PC-3 (cell line): Measurements from ENCODE around the gene RPS6KA2. TPM values are rescaled to one million over a fixed set of nuclear protein-coding genes. Genes with fewer than 3 reads are reported as not detected.
A peak's percentile ranks its signal among the peaks of the same experiment; 100 is the strongest.
"Not testable (repeated sequence)": the region's sequence is repeated elsewhere in the genome, so short reads cannot be mapped to it uniquely, and the experiment has no call there.

Source experiments
- ATAC-seq: fragments of 200-7000 bp; cut with Tn5 transposase; 2 replicates; pipeline ENCODE4 v1.9.1; 2020; ENCODE audit warnings: mild to moderate bottlenecking, moderate library complexity
- BruUV-seq: library from RNA; stranded (reverse); fragments of 400-500 nt; replicated peaks from 2 replicates; lab custom pipeline; 2021; lab: Mats Ljungman, UMichigan
- CTCF ChIA-PET: fragments of 300-600 bp; sonication (Branson Sonifier 250); formaldehyde crosslinking; loops from one replicate; lab custom pipeline; 2022; ENCODE audit warnings: antibody characterized with exemption; lab: Charles Lee
- POLR2A ChIA-PET: fragments of 300-600 bp; sonication (Branson Sonifier 250); formaldehyde crosslinking; loops from one replicate; lab custom pipeline; 2022; ENCODE audit warnings: antibody characterized with exemption; ENCODE audit not compliant: unreplicated experiment; lab: Charles Lee
- DNase-seq: peaks from one replicate; pipeline ENCODE4 v3.0.0-alpha.2; 2015
- H2AFZ ChIP-seq: fragments of 300-600 bp; sonication (generic); 2 replicates; pipeline ENCODE4 v1.6.0; 2016; ENCODE audit warnings: antibody characterized with exemption, low read length
- H3F3A ChIP-seq: fragments of 300-600 bp; sonication (generic); one replicate; pipeline ENCODE4 v1.6.0; 2017; ENCODE audit warnings: antibody characterized with exemption, low read length, control low read depth, mild to moderate bottlenecking; ENCODE audit not compliant: unreplicated experiment
- H3K27ac ChIP-seq: fragments of 300-600 bp; sonication (generic); 2 replicates; pipeline ENCODE4 v1.5.1; 2016; ENCODE audit warnings: mild to moderate bottlenecking, low read length
- H3K27me3 ChIP-seq: fragments of 300-600 bp; sonication (generic); 2 replicates; pipeline ENCODE4 v1.6.1; 2016; ENCODE audit warnings: low read length, mixed read lengths
- H3K36me3 ChIP-seq: fragments of 300-600 bp; sonication (generic); 2 replicates; pipeline ENCODE4 v1.6.1; 2016; ENCODE audit warnings: low read depth, mixed run types, low read length, mixed read lengths
- H3K4me1 ChIP-seq: fragments of 300-600 bp; sonication (generic); 2 replicates; pipeline ENCODE4 v1.5.1; 2016; ENCODE audit warnings: low read length; ENCODE audit not compliant: insufficient read depth
- H3K4me2 ChIP-seq: fragments of 300-600 bp; sonication (generic); 2 replicates; pipeline ENCODE4 v1.6.0; 2016; ENCODE audit warnings: low read length
- H3K4me3 ChIP-seq: fragments of 300-600 bp; sonication (generic); 2 replicates; pipeline ENCODE4 v1.5.1; 2016; ENCODE audit warnings: mild to moderate bottlenecking, low read length, mixed read lengths
- H3K79me2 ChIP-seq: fragments of 300-600 bp; sonication (generic); 2 replicates; pipeline ENCODE4 v1.6.1; 2017; ENCODE audit warnings: low read length, mixed read lengths
- H3K9ac ChIP-seq: fragments of 300-600 bp; sonication (generic); 2 replicates; pipeline ENCODE4 v1.6.0; 2016; ENCODE audit warnings: mild to moderate bottlenecking, low read length
- H3K9me2 ChIP-seq: fragments of 300-600 bp; sonication (generic); replicated peaks from 2 replicates; pipeline ENCODE4 v1.6.1; 2016; ENCODE audit warnings: mixed run types, low read length, mixed read lengths
- H3K9me3 ChIP-seq: fragments of 300-600 bp; sonication (generic); 2 replicates; pipeline ENCODE4 v1.6.1; 2016; ENCODE audit warnings: low read length, mixed read lengths
- H4K20me1 ChIP-seq: fragments of 300-600 bp; sonication (generic); 2 replicates; pipeline ENCODE4 v1.6.1; 2016; ENCODE audit warnings: low read length, mixed read lengths
- EZH2 ChIP-seq: fragments of 300-600 bp; sonication (generic); IDR thresholded peaks from one replicate; pipeline ENCODE4 v1.6.1; 2017; ENCODE audit warnings: antibody characterized with exemption, mild to moderate bottlenecking, low read length; ENCODE audit not compliant: unreplicated experiment
- EZH2phosphoT487 ChIP-seq: fragments of 300-600 bp; sonication (generic); IDR thresholded peaks from 2 replicates; pipeline ENCODE4 v1.6.1; 2018; ENCODE audit warnings: mild to moderate bottlenecking, antibody characterized with exemption, low read length, borderline replicate concordance
- intact Hi-C: fragments of 100-400 bp; cut with micrococcal nuclease; formaldehyde crosslinking; loops from 2 replicates; pipeline ENCODE4 v1.9.0; 2023
- total RNA-seq: library from RNA; depleted of rRNA; stranded (reverse); fragments of >200 nt; gene quantifications from 2 replicates; pipeline ENCODE4 v1.2.3, GENCODE V29; 2014
- TF ChIP-seq, protein P1 (sequence below): fragments of 300-600 bp; sonication (generic); conservative IDR thresholded peaks from 2 replicates; pipeline ENCODE4 v1.5.1; 2017; ENCODE audit warnings: antibody characterized with exemption, low read depth, mild to moderate bottlenecking, low read length

Gene RPS6KA2
- total RNA-seq, 1 experiment from 2014 or later, result 5.1 TPM

- DNase-seq, result no peak
- no peaks in the 10 kb centered on the region for H4K20me1 ChIP-seq
- H3K9me3 ChIP-seq, result no peaks in the 10 kb centered on the region
- no peak overlapping the region for H2AFZ ChIP-seq
- ChIA-PET CTCF (no interaction called here), POLR2A (no interaction called here)
- H3K27me3 ChIP-seq, result no peaks in the 10 kb centered on the region
- intact Hi-C loops, result no loop called here
- H3K4me1 ChIP-seq, result peaks cover 27% of the 10 kb centered on the region
- H3K4me2 ChIP-seq, result no peak overlapping the region
- no peak overlapping the region for H3K4me3 ChIP-seq
- H3F3A ChIP-seq, result no peaks in the 10 kb centered on the region
- no TSS peak for BruUV-seq
- H3K36me3 ChIP-seq, result no peaks in the 10 kb centered on the region
- no peak overlapping the region for H3K27ac ChIP-seq
- no peak overlapping the region for H3K9ac ChIP-seq
- no peaks in the 10 kb centered on the region for H3K79me2 ChIP-seq
- TF ChIP-seq, protein P1, sequence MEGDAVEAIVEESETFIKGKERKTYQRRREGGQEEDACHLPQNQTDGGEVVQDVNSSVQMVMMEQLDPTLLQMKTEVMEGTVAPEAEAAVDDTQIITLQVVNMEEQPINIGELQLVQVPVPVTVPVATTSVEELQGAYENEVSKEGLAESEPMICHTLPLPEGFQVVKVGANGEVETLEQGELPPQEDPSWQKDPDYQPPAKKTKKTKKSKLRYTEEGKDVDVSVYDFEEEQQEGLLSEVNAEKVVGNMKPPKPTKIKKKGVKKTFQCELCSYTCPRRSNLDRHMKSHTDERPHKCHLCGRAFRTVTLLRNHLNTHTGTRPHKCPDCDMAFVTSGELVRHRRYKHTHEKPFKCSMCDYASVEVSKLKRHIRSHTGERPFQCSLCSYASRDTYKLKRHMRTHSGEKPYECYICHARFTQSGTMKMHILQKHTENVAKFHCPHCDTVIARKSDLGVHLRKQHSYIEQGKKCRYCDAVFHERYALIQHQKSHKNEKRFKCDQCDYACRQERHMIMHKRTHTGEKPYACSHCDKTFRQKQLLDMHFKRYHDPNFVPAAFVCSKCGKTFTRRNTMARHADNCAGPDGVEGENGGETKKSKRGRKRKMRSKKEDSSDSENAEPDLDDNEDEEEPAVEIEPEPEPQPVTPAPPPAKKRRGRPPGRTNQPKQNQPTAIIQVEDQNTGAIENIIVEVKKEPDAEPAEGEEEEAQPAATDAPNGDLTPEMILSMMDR, result no peak
- TF ChIP-seq EZH2phosphoT487 (no peak), EZH2 (no peak)
- ATAC-seq, result no peak
- no peaks in the 10 kb centered on the region for H3K9me2 ChIP-seq
Measured at GRCh38 chr6:166540631-166541331, 86.3 kb downstream of the RPS6KA2 start.

DNA sequence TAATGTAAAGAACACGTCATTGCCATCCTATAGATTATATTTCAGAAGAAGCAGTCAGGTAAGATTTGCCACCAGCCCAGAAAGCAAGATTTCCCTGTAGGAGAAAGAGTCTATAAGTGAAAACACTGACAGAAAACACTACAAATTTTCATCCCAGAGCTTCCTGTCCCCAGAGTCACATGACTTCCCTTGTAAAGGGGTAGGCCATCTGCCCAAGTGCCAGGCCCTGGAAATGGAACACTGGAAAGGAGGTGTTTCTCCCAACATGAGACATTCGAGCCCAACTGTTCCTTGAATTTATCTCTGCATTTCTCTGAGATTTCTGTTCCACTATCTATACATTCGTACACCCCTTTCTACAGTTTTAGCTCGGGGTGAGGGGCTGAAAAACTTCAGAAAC is 87.5 kb downstream of the RPS6KA2 start:
- Histone ChIP-seq H3K27ac (peak overlapping the region; percentile 74), H3K4me2 (peak overlapping the region; percentile 31; the same call in 1 of the 2 replicates), H3K9me3 (no peaks in the 10 kb centered on the region), H4K20me1 (no peaks in the 10 kb centered on the region), H3K79me2 (no peaks in the 10 kb centered on the region), H3F3A (no peaks in the 10 kb centered on the region), H3K36me3 (no peaks in the 10 kb centered on the region), H3K27me3 (no peaks in the 10 kb centered on the region), H3K9me2 (no peaks in the 10 kb centered on the region), H3K4me1 (peaks cover 27% of the 10 kb centered on the region), H2AFZ (no peak overlapping the region), H3K4me3 (no peak overlapping the region), H3K9ac (no peak overlapping the region)
- CTCF ChIA-PET, result no interaction called here
- intact Hi-C loops, result no loop called here
- no TSS peak for BruUV-seq
- DNase-seq (peak; percentile 45), ATAC-seq (no peak)
- TF ChIP-seq EZH2, result no peak
- TF ChIP-seq EZH2phosphoT487, result no peak
- TF ChIP-seq, protein P1, result no peak
- POLR2A ChIA-PET, result no interaction called here

DNA sequence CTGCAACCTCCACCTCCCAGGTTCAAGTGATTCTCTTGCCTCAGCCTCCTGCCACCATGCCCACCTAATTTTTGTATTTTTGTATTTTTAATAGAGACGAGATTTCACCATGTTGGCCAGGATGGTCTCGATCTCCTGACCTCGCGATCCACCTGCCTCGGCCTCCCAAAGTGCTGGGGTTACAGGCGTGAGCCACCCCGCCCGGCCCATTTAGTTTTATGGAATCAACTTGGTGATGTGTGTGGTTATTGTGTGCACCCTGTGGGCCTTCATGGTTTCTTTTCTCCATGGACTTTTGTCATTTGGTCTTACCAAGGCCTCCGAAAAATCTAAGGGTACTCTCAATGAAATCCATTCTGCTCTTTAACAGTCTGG is 88.1 kb downstream of the RPS6KA2 start:
- H3K4me2 ChIP-seq, CTCF ChIA-PET, H3K27me3 ChIP-seq, BruUV-seq, H2AFZ ChIP-seq, H3K36me3 ChIP-seq, H3F3A ChIP-seq, POLR2A ChIA-PET, H4K20me1 ChIP-seq, H3K4me3 ChIP-seq, H3K79me2 ChIP-seq, DNase-seq, ATAC-seq, H3K9me2 ChIP-seq, H3K9ac ChIP-seq, H3K9me3 ChIP-seq, intact Hi-C loops: not testable (repeated sequence)
- peaks cover 27% of the 10 kb centered on the region for H3K4me1 ChIP-seq
- H3K27ac ChIP-seq, result peak overlapping the region; percentile 74
